ENCODE measurements around the gene KCNK16.

- TF ChIP-seq SP1 (IDR thresholded peaks at IDR 0.05; ENCODE audit: low read depth, low read length) (no peak), TARDBP (IDR thresholded peaks at IDR 0.05; ENCODE audit: borderline replicate concordance) (no peak), HDAC6 (IDR thresholded peaks at IDR 0.05; ENCODE audit: unreplicated experiment) (no peak), CEBPB (IDR thresholded peaks at IDR 0.05; ENCODE audit: borderline replicate concordance in 1 of 2, low read depth in 2 of 2, low read length in 2 of 2) (no peak)
- TF ChIP-seq, protein P1, sequence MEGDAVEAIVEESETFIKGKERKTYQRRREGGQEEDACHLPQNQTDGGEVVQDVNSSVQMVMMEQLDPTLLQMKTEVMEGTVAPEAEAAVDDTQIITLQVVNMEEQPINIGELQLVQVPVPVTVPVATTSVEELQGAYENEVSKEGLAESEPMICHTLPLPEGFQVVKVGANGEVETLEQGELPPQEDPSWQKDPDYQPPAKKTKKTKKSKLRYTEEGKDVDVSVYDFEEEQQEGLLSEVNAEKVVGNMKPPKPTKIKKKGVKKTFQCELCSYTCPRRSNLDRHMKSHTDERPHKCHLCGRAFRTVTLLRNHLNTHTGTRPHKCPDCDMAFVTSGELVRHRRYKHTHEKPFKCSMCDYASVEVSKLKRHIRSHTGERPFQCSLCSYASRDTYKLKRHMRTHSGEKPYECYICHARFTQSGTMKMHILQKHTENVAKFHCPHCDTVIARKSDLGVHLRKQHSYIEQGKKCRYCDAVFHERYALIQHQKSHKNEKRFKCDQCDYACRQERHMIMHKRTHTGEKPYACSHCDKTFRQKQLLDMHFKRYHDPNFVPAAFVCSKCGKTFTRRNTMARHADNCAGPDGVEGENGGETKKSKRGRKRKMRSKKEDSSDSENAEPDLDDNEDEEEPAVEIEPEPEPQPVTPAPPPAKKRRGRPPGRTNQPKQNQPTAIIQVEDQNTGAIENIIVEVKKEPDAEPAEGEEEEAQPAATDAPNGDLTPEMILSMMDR (IDR thresholded peaks at IDR 0.05 in 2 of 3, conservative IDR thresholded peaks at IDR 0.05 in 1 of 3; ENCODE audit: control insufficient read depth in 2 of 3, extremely low read depth in 1 of 3, insufficient read depth in 1 of 3, low read depth in 3 of 3, low read length in 3 of 3) = no peak
These were observed 47.5 kb upstream of the KCNK16 start for GRCh38 chr6:39369987-39370386.

Measured in GM12878 (cell line).